GM18868 (cell line): Measurements from ENCODE around the gene CPOX.
A peak's percentile ranks its signal among the peaks of the same experiment; 100 is the strongest.

ENCODE experiments used
- ATAC-seq: cut with Tn5 transposase; IDR thresholded peaks from one replicate; pipeline ENCODE4 v1.9.1; 2021; ENCODE audit warnings: mild to moderate bottlenecking, moderate library complexity; ENCODE audit not compliant: unreplicated experiment

CPOX gene

GRCh38 chr3:98545940-98546339, 47.5 kb downstream of the CPOX start:
- peak; percentile 57 for ATAC-seq

- ATAC-seq = no peak
Observed at GRCh38 chr3:98542623-98543022, 50.8 kb downstream of the CPOX start.

GRCh38 chr3:98541695-98542094, 51.7 kb downstream of the CPOX start:
- ATAC-seq = no peak

GRCh38 chr3:98540346-98540745, 53.1 kb downstream of the CPOX start:
- peak; percentile 53 for ATAC-seq

- ATAC-seq = peak; percentile 81
Observed at GRCh38 chr3:98536456-98537017, 56.9 kb downstream of the CPOX start.

- ATAC-seq = no peak
Observed at GRCh38 chr3:98534734-98535133, 58.7 kb downstream of the CPOX start.

- ATAC-seq = no peak
Observed at GRCh38 chr3:98534168-98534567, 59.2 kb downstream of the CPOX start.

- ATAC-seq = no peak
Observed at GRCh38 chr3:98532709-98533571, 60.5 kb downstream of the CPOX start.

- ATAC-seq = no peak
Observed at GRCh38 chr3:98532275-98532637, 61.2 kb downstream of the CPOX start.

- peak; percentile 27 for ATAC-seq
Observed at GRCh38 chr3:98531622-98532274, 61.7 kb downstream of the CPOX start, which contains the start of gene GPR15. Gene GPR15, plus strand, starts transcription at chr3:98531978. Its CDS starts 56 bp downstream, at chr3:98532034.

GRCh38 chr3:98530676-98531075, 62.7 kb downstream of the CPOX start:
- ATAC-seq = peak; percentile 37

GRCh38 chr3:98529856-98530459, 63.5 kb downstream of the CPOX start:
- no peak for ATAC-seq
